ENCODE data around the gene ADAMTS16.

Gene ADAMTS16

GRCh38 chr5:5234912-5235311 lies 94.8 kb downstream of the ADAMTS16 start:
- DNase-seq (ENCODE audit: low read depth in 2 of 2) = no peak

GRCh38 chr5:5235685-5236084 lies 95.6 kb downstream of the ADAMTS16 start:
- DNase-seq (ENCODE audit: low read depth in 2 of 2) = no peak

GRCh38 chr5:5239191-5239590 lies 99.1 kb downstream of the ADAMTS16 start:
- DNase-seq (ENCODE audit: low read depth in 2 of 2) = no peak

GRCh38 chr5:5240234-5240633 lies 100.1 kb downstream of the ADAMTS16 start:
- DNase-seq (ENCODE audit: low read depth in 2 of 2) = no peak

- no peak for DNase-seq (ENCODE audit: low read depth in 2 of 2)
These were observed 101.9 kb downstream of the ADAMTS16 start for GRCh38 chr5:5242056-5242455.

GRCh38 chr5:5246736-5247135 lies 106.6 kb downstream of the ADAMTS16 start:
- no peak for DNase-seq (ENCODE audit: low read depth in 2 of 2)

- no peak for DNase-seq (ENCODE audit: low read depth in 2 of 2)
These were observed 110.6 kb downstream of the ADAMTS16 start for GRCh38 chr5:5250758-5251157.

GRCh38 chr5:5252106-5252505 lies 112.0 kb downstream of the ADAMTS16 start:
- no peak for DNase-seq (ENCODE audit: low read depth in 2 of 2)

GRCh38 chr5:5257353-5257752 lies 117.2 kb downstream of the ADAMTS16 start:
- DNase-seq (ENCODE audit: low read depth in 2 of 2) = no peak

- DNase-seq (ENCODE audit: low read depth in 2 of 2) = no peak
These were observed 118.4 kb downstream of the ADAMTS16 start for GRCh38 chr5:5258564-5258963.

- DNase-seq (ENCODE audit: low read depth in 2 of 2) = no peak
These were observed 124.6 kb downstream of the ADAMTS16 start for GRCh38 chr5:5264727-5265126.

- DNase-seq (ENCODE audit: low read depth in 2 of 2) = no peak
These were observed 126.2 kb downstream of the ADAMTS16 start for GRCh38 chr5:5266297-5266696.

GRCh38 chr5:5270161-5270560 lies 130.0 kb downstream of the ADAMTS16 start:
- no peak for DNase-seq (ENCODE audit: low read depth in 2 of 2)

- no peak for DNase-seq (ENCODE audit: low read depth in 2 of 2)
These were observed 131.0 kb downstream of the ADAMTS16 start for GRCh38 chr5:5270958-5271785.

GRCh38 chr5:5271786-5272321 lies 131.7 kb downstream of the ADAMTS16 start:
- no peak for DNase-seq (ENCODE audit: low read depth in 2 of 2)

- DNase-seq (ENCODE audit: low read depth in 2 of 2) = no peak
These were observed 133.3 kb downstream of the ADAMTS16 start for GRCh38 chr5:5273398-5273797.

GRCh38 chr5:5273976-5274375 lies 133.8 kb downstream of the ADAMTS16 start:
- DNase-seq (ENCODE audit: low read depth in 2 of 2) = no peak

- no peak for DNase-seq (ENCODE audit: low read depth in 2 of 2)
These were observed 135.1 kb downstream of the ADAMTS16 start for GRCh38 chr5:5275211-5275610.

- DNase-seq (ENCODE audit: low read depth in 2 of 2) = no peak
These were observed 136.3 kb downstream of the ADAMTS16 start for GRCh38 chr5:5276430-5276829.

- DNase-seq (ENCODE audit: low read depth in 2 of 2) = no peak
These were observed 136.9 kb downstream of the ADAMTS16 start for GRCh38 chr5:5276951-5277517.

GRCh38 chr5:5278201-5278814 lies 138.2 kb downstream of the ADAMTS16 start:
- no peak for DNase-seq (ENCODE audit: low read depth in 2 of 2)

GRCh38 chr5:5278815-5279381 lies 138.8 kb downstream of the ADAMTS16 start:
- no peak for DNase-seq (ENCODE audit: low read depth in 2 of 2)
